Stimulated activated CD4-positive, alpha-beta T cell treated with anti-CD3 and anti-CD28 coated beads, Interleukin-12 subunit alpha, Interleukin-12 subunit beta, amount 100 ng/mL, for 4 hours (primary cell): Measurements from ENCODE around the gene UPB1.

Experiments
- DNase-seq: peaks from one replicate; pipeline ENCODE4 v3.0.0-alpha.2; 2020

UPB1 gene

DNA sequence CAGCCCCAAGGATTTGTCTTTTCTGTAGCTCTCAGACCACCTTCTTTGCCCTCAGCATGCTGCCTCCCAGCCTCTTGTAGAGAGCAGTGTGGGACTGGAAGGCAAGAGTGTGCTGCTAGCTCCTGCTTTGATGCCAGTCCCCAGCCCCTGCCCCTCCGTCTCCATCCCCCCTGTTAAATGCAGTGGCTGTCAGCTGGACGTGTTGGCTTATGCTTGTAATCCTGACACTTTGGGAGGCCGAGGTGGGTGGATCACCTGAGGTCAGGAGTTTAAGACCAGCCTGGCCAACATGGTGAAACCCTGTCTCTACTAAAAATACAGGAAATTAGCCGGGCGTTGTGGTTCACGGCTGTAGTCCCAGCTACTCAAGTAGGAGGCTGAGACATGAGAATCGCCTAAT lies 76.1 kb downstream of the UPB1 start:
- no peak for DNase-seq

DNA sequence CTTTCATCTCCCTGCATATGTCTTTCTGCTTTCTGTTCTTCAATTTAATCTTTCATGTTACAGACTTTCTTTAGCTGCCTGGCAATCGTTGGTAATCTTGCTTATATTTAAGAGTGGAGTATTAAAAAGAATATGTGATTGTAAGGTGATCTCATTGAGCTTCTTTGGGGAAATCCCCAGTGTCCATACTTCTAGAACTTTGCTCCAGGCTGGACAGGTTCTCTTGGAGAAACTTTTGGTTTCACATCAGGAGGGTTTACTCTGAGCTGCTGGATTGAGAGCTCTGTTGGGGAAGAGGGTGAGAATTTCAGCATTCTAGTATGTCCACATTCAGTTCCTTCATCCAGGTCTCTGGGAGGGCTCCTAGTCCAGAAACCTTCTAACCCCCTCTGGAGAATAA lies 81.6 kb downstream of the UPB1 start:
- no peak for DNase-seq
